HG02610 (cell line): ENCODE measurements around the gene GRM7.
A peak's percentile ranks its signal among the peaks of the same experiment; 100 is the strongest.

Source experiments
- ATAC-seq: cut with Tn5 transposase; IDR thresholded peaks from one replicate; pipeline ENCODE4 v1.9.1; 2021; ENCODE audit warnings: mild to moderate bottlenecking, moderate library complexity; ENCODE audit not compliant: unreplicated experiment

GRM7 gene

GRCh38 chr3:7461202-7461825, 600.4 kb downstream of the GRM7 start:
- peak; percentile 93 for ATAC-seq

GRCh38 chr3:7469866-7470265, 609.0 kb downstream of the GRM7 start:
- no peak for ATAC-seq

GRCh38 chr3:7484636-7485035, 623.7 kb downstream of the GRM7 start:
- ATAC-seq, result no peak

- no peak for ATAC-seq
These were observed 626.8 kb downstream of the GRM7 start for GRCh38 chr3:7487763-7488162.

GRCh38 chr3:7489417-7489816, 628.5 kb downstream of the GRM7 start:
- no peak for ATAC-seq

GRCh38 chr3:7498715-7499114, 637.8 kb downstream of the GRM7 start:
- ATAC-seq, result no peak

- ATAC-seq, result no peak
These were observed 642.5 kb downstream of the GRM7 start for GRCh38 chr3:7503431-7503830.

- ATAC-seq, result no peak
These were observed 644.2 kb downstream of the GRM7 start for GRCh38 chr3:7504886-7505775.

GRCh38 chr3:7506606-7507180, 645.8 kb downstream of the GRM7 start:
- no peak for ATAC-seq

GRCh38 chr3:7508821-7509220, 647.9 kb downstream of the GRM7 start:
- ATAC-seq, result no peak

- no peak for ATAC-seq
These were observed 651.1 kb downstream of the GRM7 start for GRCh38 chr3:7512048-7512447.

- ATAC-seq, result no peak
These were observed 657.1 kb downstream of the GRM7 start for GRCh38 chr3:7518026-7518425.

- no peak for ATAC-seq
These were observed 657.5 kb downstream of the GRM7 start for GRCh38 chr3:7518456-7518855.

- ATAC-seq, result no peak
These were observed 659.1 kb downstream of the GRM7 start for GRCh38 chr3:7520059-7520458.

GRCh38 chr3:7520593-7520992, 659.7 kb downstream of the GRM7 start:
- no peak for ATAC-seq

- ATAC-seq, result no peak
These were observed 675.6 kb downstream of the GRM7 start for GRCh38 chr3:7536510-7536909.

GRCh38 chr3:7536921-7537320, 676.0 kb downstream of the GRM7 start:
- no peak for ATAC-seq

GRCh38 chr3:7543294-7543880, 682.5 kb downstream of the GRM7 start:
- ATAC-seq, result no peak

GRCh38 chr3:7545334-7545733, 684.4 kb downstream of the GRM7 start:
- no peak for ATAC-seq

GRCh38 chr3:7546253-7546652, 685.3 kb downstream of the GRM7 start:
- no peak for ATAC-seq

- no peak for ATAC-seq
These were observed 686.9 kb downstream of the GRM7 start for GRCh38 chr3:7547826-7548225.

GRCh38 chr3:7562892-7563291, 702.0 kb downstream of the GRM7 start:
- no peak for ATAC-seq
